Left lung (tissue), 10 donors: ENCODE results near the gene ZNF611. TPM values are rescaled to one million over a fixed set of nuclear protein-coding genes. Genes with fewer than 3 reads are reported as not detected.
"Not testable (repeated sequence)": the region's sequence is repeated elsewhere in the genome, so short reads cannot be mapped to it uniquely, and the experiment has no call there.

ENCODE experiments used
- ATAC-seq: fragments of 200-7000 bp; cut with Tn5 transposase; one replicate; pipeline ENCODE4 v1.9.1; 2020; ENCODE audit warnings: moderate library complexity
- DNase-seq, 4 donors: peaks; one replicate each; pipeline ENCODE4 v3.0.0-alpha.2; 2013 to 2020
- H3K27ac ChIP-seq, 2 donors: fragments of 200-600 bp; sonication (generic) in 1 of 2; one replicate each; pipeline versions ENCODE4 v1.5.0 to v1.8.0; 2020 to 2021
- H3K27me3 ChIP-seq, 2 donors: fragments of 200-600 bp; sonication (generic) in 1 of 2; one replicate each; pipeline versions ENCODE4 v1.5.0 to v1.8.0; 2020 to 2021
- H3K36me3 ChIP-seq, 2 donors: fragments of 200-600 bp; sonication (generic) in 1 of 2; one replicate each; pipeline versions ENCODE4 v1.5.0 to v1.8.0; 2020 to 2021
- H3K4me1 ChIP-seq, 2 donors: fragments of 200-600 bp; one replicate each; pipeline ENCODE4 v1.8.0; 2021
- H3K4me3 ChIP-seq, 2 donors: fragments of 200-600 bp; sonication (generic) in 1 of 2; one replicate each; pipeline versions ENCODE4 v1.5.0 to v1.8.0; 2020 to 2021; ENCODE audit warnings: mild to moderate bottlenecking in 1 of 2
- H3K9me3 ChIP-seq, 2 donors: fragments of 200-600 bp; sonication (generic) in 1 of 2; one replicate each; pipeline versions ENCODE4 v1.5.0 to v1.8.0; 2020 to 2021
- CTCF ChIP-seq, 2 donors: fragments of 200-600 bp; sonication (generic) in 1 of 2; IDR thresholded peaks; one replicate each; pipeline versions ENCODE4 v1.5.0 to v1.8.0; 2021; ENCODE audit warnings: antibody characterized with exemption in 2 of 2
- intact Hi-C, 2 donors: fragments of 100-400 bp; cut with DNase I; formaldehyde crosslinking; loops; one replicate each; pipeline versions ENCODE4 v1.11.2 to v1.14.2; 2022
- polyA plus RNA-seq, 6 donors: library from polyadenylated mRNA; unstranded; fragments of 120-200 nt; gene quantifications; one replicate each; pipeline ENCODE4 v1.2.1, GENCODE V29; 2013; ENCODE audit not compliant: insufficient read length in 6 of 6
- total RNA-seq, 2 donors: library from RNA; stranded (reverse); fragmentation: NEBNext Ultra II Directional; extraction: Animal tissue kit (Norgen Biotek cat#: 25700); gene quantifications; one replicate each; pipeline ENCODE4 v1.2.1, GENCODE V29; 2021
- donor health status: DM: no; HTN: yes; CAD: no.
- donor health status: DM: no; HTN: no; CAD: no.

ZNF611 gene
- total and polyA plus RNA-seq, 8 donors, result 14.1 to 26.6 (median 16.0) TPM

DNA sequence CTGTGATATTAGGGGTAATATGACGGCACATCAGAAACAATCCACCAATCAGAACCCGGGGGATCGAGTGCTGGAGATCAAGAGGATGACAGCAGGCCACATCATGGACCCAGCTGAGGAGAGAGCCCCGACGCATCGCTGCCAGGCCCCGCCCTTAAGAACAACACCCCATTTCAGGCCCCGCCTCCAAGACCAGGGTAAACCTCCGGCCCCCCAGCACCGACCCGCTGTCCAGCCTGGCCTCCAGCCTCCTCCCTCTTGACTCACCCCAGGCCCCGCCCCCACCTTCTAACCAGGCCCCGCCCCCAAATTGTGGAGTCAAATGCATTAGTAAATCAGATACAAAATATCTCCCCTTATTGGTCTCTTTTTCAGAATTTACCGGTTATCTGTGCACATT lies 4.7 kb upstream of the ZNF611 start:
- Histone ChIP-seq H3K9me3 (peaks cover 0 to 7% of the 10 kb centered on the region in 2 donors), H3K4me1 (peaks cover 0 to 12% of the 10 kb centered on the region in 2 donors), H3K4me3 (no peak overlapping the region), H3K27ac (no peak overlapping the region), H3K27me3 (no peaks in the 10 kb centered on the region), H3K36me3 (no peaks in the 10 kb centered on the region)
- intact Hi-C loops, result no loop called here
- no peak for TF ChIP-seq CTCF (IDR thresholded peaks at IDR 0.05)
- ATAC-seq, result no peak
- DNase-seq, result no peak

GRCh38 chr19:52735734-52736133 lies 890 bp upstream of the ZNF611 start:
- DNase-seq, result peak; percentile 15 to 88 (median 66)
- H3K27ac ChIP-seq, result peak overlapping the region; percentile 88 to 89
- H3K4me3 ChIP-seq, result peak overlapping the region in 1 of 2 donors; percentile 81
- intact Hi-C loops, result no loop called here
- H3K27me3 ChIP-seq, result no peaks in the 10 kb centered on the region
- no peak for TF ChIP-seq CTCF (IDR thresholded peaks at IDR 0.05)
- peaks cover 0 to 8% of the 10 kb centered on the region in 2 donors for H3K9me3 ChIP-seq
- H3K36me3 ChIP-seq, result peaks cover 0 to 4% of the 10 kb centered on the region in 2 donors
- peaks cover 0 to 26% of the 10 kb centered on the region in 2 donors for H3K4me1 ChIP-seq
- peak; percentile 65 for ATAC-seq

DNA sequence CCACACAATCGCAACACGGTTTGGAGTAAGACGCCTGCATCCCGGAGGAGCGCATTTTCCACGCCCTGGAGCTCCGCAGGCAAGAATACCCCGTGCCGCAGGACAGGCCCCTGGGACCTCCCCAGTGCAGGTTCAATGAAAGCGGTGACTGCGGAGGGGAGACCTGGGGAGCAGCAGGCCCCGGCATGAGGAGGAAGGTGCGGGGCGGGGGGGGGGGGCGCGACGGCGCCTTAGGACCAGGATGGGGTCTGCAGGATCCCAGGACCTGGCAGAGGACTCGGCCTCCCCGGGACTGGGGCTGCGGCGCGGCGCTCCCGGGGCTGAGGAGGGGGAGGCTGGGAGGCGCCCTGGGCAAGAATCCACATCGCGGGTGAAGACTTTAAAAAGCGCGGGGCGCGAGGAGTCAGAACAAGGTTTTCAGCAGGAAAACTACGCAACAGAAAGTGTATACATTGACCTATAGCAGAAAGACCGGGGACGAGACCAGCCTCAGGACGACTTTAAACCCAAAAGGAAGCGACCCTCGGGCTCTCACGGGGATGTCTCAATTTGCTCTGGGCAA lies 432 bp downstream of the ZNF611 start:
- intact Hi-C loops, result no loop called here
- H3K27me3 ChIP-seq, result no peaks in the 10 kb centered on the region
- DNase-seq (peak in 3 of 4 donors; percentile 6 to 83 (median 13)), ATAC-seq (peak; percentile 29)
- peaks cover 0 to 9% of the 10 kb centered on the region in 2 donors for H3K36me3 ChIP-seq
- H3K4me3 ChIP-seq, result peak overlapping the region; percentile 71 to 81
- no peak for TF ChIP-seq CTCF (IDR thresholded peaks at IDR 0.05)
- peaks cover 0 to 26% of the 10 kb centered on the region in 2 donors for H3K4me1 ChIP-seq
- H3K27ac ChIP-seq, result peak overlapping the region; percentile 88 to 89
- peaks cover 0 to 9% of the 10 kb centered on the region in 2 donors for H3K9me3 ChIP-seq

DNA sequence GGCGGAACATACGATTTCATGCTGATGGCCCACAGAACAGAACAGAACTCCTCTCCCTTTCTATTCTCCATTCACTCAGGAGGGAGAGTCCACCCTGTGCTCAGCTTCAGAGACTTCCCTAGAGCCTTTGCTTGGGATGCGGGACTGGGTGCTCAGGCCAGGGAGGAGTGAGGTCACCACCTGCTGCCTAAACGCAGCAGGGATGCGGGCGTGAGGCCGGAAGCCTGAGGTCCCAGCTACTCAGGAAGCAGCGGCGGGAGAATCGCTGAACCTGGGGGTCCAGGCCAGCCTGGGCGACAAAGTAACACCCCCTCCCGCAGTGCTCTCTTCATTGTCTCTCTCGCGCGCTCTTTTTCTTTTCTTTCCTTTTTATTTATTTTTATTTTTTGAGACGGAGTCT lies 8.8 kb downstream of the ZNF611 start:
- H3K4me3 ChIP-seq, H3K4me1 ChIP-seq, DNase-seq, H3K27ac ChIP-seq, H3K27me3 ChIP-seq, ATAC-seq, intact Hi-C loops, H3K9me3 ChIP-seq: not testable (repeated sequence)
- H3K36me3 ChIP-seq, result peaks cover 0 to 75% of the 10 kb centered on the region in 2 donors

- H3K27me3 ChIP-seq, result no peaks in the 10 kb centered on the region
- H3K27ac ChIP-seq, result no peak overlapping the region
- intact Hi-C loops, result no loop called here
- no peaks in the 10 kb centered on the region for H3K4me1 ChIP-seq
- TF ChIP-seq CTCF (IDR thresholded peaks at IDR 0.05), result no peak
- no peak overlapping the region for H3K4me3 ChIP-seq
- DNase-seq (peak in 1 of 4 donors; percentile 74), ATAC-seq (no peak)
- peaks cover 0 to 75% of the 10 kb centered on the region in 2 donors for H3K36me3 ChIP-seq
- H3K9me3 ChIP-seq, result peaks cover 0 to 3% of the 10 kb centered on the region in 2 donors
These were observed 9.3 kb downstream of the ZNF611 start for GRCh38 chr19:52725528-52725961.
